Activated CD8-positive, alpha-beta memory T cell treated with anti-CD3 and anti-CD28 coated beads, Interleukin-2, amount 50 U/mL, for 1 hour (primary cell): ENCODE results near the gene NPHP4.
"Not testable (repeated sequence)": the region's sequence is repeated elsewhere in the genome, so short reads cannot be mapped to it uniquely, and the experiment has no call there.

Source experiments
- DNase-seq: peaks from one replicate; pipeline ENCODE4 v3.0.0-alpha.2; 2020; ENCODE audit errors: extremely low read depth

NPHP4 gene

GRCh38 chr1:5911871-5912271 is 80.4 kb downstream of the NPHP4 start:
- no peak for DNase-seq

GRCh38 chr1:5911157-5911556 is 81.1 kb downstream of the NPHP4 start:
- no peak for DNase-seq

- DNase-seq: no peak
Measured at GRCh38 chr1:5910666-5911065, 81.6 kb downstream of the NPHP4 start.

GRCh38 chr1:5910276-5910620 is 82.0 kb downstream of the NPHP4 start:
- DNase-seq: no peak

- no peak for DNase-seq
Measured at GRCh38 chr1:5909576-5910275, 82.5 kb downstream of the NPHP4 start.

- DNase-seq: no peak
Measured at GRCh38 chr1:5908461-5909375, 83.5 kb downstream of the NPHP4 start.

- DNase-seq: no peak
Measured at GRCh38 chr1:5907966-5908365, 84.3 kb downstream of the NPHP4 start.

GRCh38 chr1:5907386-5907785 is 84.8 kb downstream of the NPHP4 start:
- no peak for DNase-seq

GRCh38 chr1:5906966-5907365 is 85.3 kb downstream of the NPHP4 start:
- no peak for DNase-seq

GRCh38 chr1:5906116-5906515 is 86.1 kb downstream of the NPHP4 start:
- DNase-seq: no peak

GRCh38 chr1:5905436-5905835 is 86.8 kb downstream of the NPHP4 start:
- no peak for DNase-seq

GRCh38 chr1:5904551-5904950 is 87.7 kb downstream of the NPHP4 start:
- DNase-seq: no peak

GRCh38 chr1:5903680-5904079 is 88.5 kb downstream of the NPHP4 start:
- no peak for DNase-seq

GRCh38 chr1:5903031-5903430 is 89.2 kb downstream of the NPHP4 start:
- DNase-seq: no peak

- DNase-seq: no peak
Measured at GRCh38 chr1:5901841-5902240, 90.4 kb downstream of the NPHP4 start.

GRCh38 chr1:5901150-5901549 is 91.1 kb downstream of the NPHP4 start:
- DNase-seq: no peak

- DNase-seq: no peak
Measured at GRCh38 chr1:5898266-5898665, 94.0 kb downstream of the NPHP4 start.

- DNase-seq: no peak
Measured at GRCh38 chr1:5896706-5897660, 95.2 kb downstream of the NPHP4 start.

- DNase-seq: no peak
Measured at GRCh38 chr1:5895446-5896406, 96.5 kb downstream of the NPHP4 start.

GRCh38 chr1:5893699-5894278 is 98.4 kb downstream of the NPHP4 start:
- not testable (repeated sequence) for DNase-seq

GRCh38 chr1:5892329-5892728 is 99.9 kb downstream of the NPHP4 start:
- no peak for DNase-seq
